H9 (cell line): Measurements from ENCODE around the gene MRAP2. TPM values are rescaled to one million over a fixed set of nuclear protein-coding genes. Genes with fewer than 3 reads are reported as not detected.

Source experiments
- DNase-seq: peaks from one replicate; pipeline ENCODE4 v3.0.0-alpha.2; 2017
- H2AFZ ChIP-seq: one replicate; pipeline ENCODE4 v1.6.1; 2013; ENCODE audit warnings: mild to moderate bottlenecking, low read length, control low read depth, moderate library complexity
- H2AK5ac ChIP-seq: 2 replicates; pipeline ENCODE4 v1.6.1; 2013; ENCODE audit warnings: low read length, control low read depth, mixed read lengths; ENCODE audit not compliant: insufficient read length
- H2BK120ac ChIP-seq: one replicate; pipeline ENCODE4 v1.6.1; 2013; ENCODE audit warnings: low read depth, mild to moderate bottlenecking, low read length, control low read depth, inconsistent platforms; ENCODE audit not compliant: poor library complexity, severe bottlenecking
- H2BK12ac ChIP-seq: 2 replicates; pipeline ENCODE4 v1.6.1; 2013; ENCODE audit warnings: low read length, control low read depth, mixed read lengths, low read depth; ENCODE audit not compliant: insufficient read length
- H2BK15ac ChIP-seq: 2 replicates; pipeline ENCODE4 v1.6.1; 2013; ENCODE audit warnings: low read depth, low read length, control low read depth
- H2BK20ac ChIP-seq: one replicate; pipeline ENCODE4 v1.6.1; 2013; ENCODE audit warnings: low read depth, mild to moderate bottlenecking, low read length, control low read depth, inconsistent platforms; ENCODE audit not compliant: poor library complexity, severe bottlenecking
- H2BK5ac ChIP-seq: 2 replicates; pipeline ENCODE4 v1.6.1; 2013; ENCODE audit warnings: low read length, control low read depth, mixed read lengths; ENCODE audit not compliant: insufficient read length
- H3K14ac ChIP-seq: 2 replicates; pipeline ENCODE4 v1.6.1; 2013; ENCODE audit warnings: low read length, control low read depth; ENCODE audit not compliant: insufficient read depth
- H3K18ac ChIP-seq: 2 replicates; pipeline ENCODE4 v1.6.1; 2013; ENCODE audit warnings: low read depth, mild to moderate bottlenecking, mixed read lengths, low read length, control low read depth; ENCODE audit not compliant: insufficient read length
- H3K23ac ChIP-seq: 2 replicates; pipeline ENCODE4 v1.6.1; 2013; ENCODE audit warnings: low read length, control low read depth, mixed read lengths, low read depth; ENCODE audit not compliant: insufficient read length
- H3K23me2 ChIP-seq: 2 replicates; pipeline ENCODE4 v1.6.1; 2013; ENCODE audit warnings: low read depth, mild to moderate bottlenecking, mixed read lengths, low read length, control low read depth; ENCODE audit not compliant: insufficient read length, poor library complexity, severe bottlenecking
- H3K27ac ChIP-seq: 2 replicates; pipeline ENCODE4 v1.5.1; 2013; ENCODE audit warnings: low read length, control low read depth, mixed read lengths, low read depth; ENCODE audit not compliant: insufficient read length
- H3K27me3 ChIP-seq: 2 replicates; pipeline ENCODE4 v1.6.1; 2013; ENCODE audit warnings: low read length, control low read depth, inconsistent platforms; ENCODE audit not compliant: insufficient read depth
- H3K4ac ChIP-seq: 2 replicates; pipeline ENCODE4 v1.6.1; 2013; ENCODE audit warnings: low read depth, mild to moderate bottlenecking, control low read depth, inconsistent platforms, low read length, moderate library complexity
- H3K4me1 ChIP-seq: 2 replicates; pipeline ENCODE4 v1.6.1; 2013; ENCODE audit warnings: low read length, control low read depth, inconsistent platforms; ENCODE audit not compliant: insufficient read depth
- H3K4me2 ChIP-seq: 2 replicates; pipeline ENCODE4 v1.6.1; 2013; ENCODE audit warnings: low read length, control low read depth, mixed read lengths; ENCODE audit not compliant: insufficient read length, insufficient read depth
- H3K56ac ChIP-seq: 2 replicates; pipeline ENCODE4 v1.6.1; 2013; ENCODE audit warnings: low read depth, mild to moderate bottlenecking, mixed read lengths, low read length, control low read depth; ENCODE audit not compliant: insufficient read length
- H3K79me1 ChIP-seq: 2 replicates; pipeline ENCODE4 v1.6.1; 2013; ENCODE audit warnings: low read depth, mild to moderate bottlenecking, moderate library complexity, low read length, control low read depth, inconsistent platforms; ENCODE audit not compliant: insufficient read depth, poor library complexity, severe bottlenecking
- H3K79me2 ChIP-seq: 2 replicates; pipeline ENCODE4 v1.6.1; 2013; ENCODE audit warnings: low read length, control low read depth, inconsistent platforms; ENCODE audit not compliant: insufficient read depth
- H3K9ac ChIP-seq: 2 replicates; pipeline ENCODE4 v1.6.1; 2013; ENCODE audit warnings: low read length, control low read depth, mixed read lengths; ENCODE audit not compliant: insufficient read length; ENCODE audit errors: extremely low read depth
- H3K9me3 ChIP-seq: one replicate; pipeline ENCODE4 v1.6.1; 2013; ENCODE audit warnings: low read depth, low read length, inconsistent platforms; ENCODE audit not compliant: control insufficient read depth
- H3T11ph ChIP-seq: one replicate; pipeline ENCODE4 v1.6.1; 2013; ENCODE audit warnings: mild to moderate bottlenecking, low read length, control low read depth, inconsistent platforms
- H4K20me1 ChIP-seq: one replicate; pipeline ENCODE4 v1.6.1; 2013; ENCODE audit not compliant: control insufficient read depth, insufficient read length, insufficient read depth
- H4K5ac ChIP-seq: 2 replicates; pipeline ENCODE4 v1.6.1; 2013; ENCODE audit warnings: low read depth, mild to moderate bottlenecking, mixed read lengths, low read length, control low read depth; ENCODE audit not compliant: insufficient read length
- H4K8ac ChIP-seq: replicated peaks from 2 replicates; pipeline ENCODE4 v1.6.1; 2013; ENCODE audit warnings: low read length, control low read depth, mixed read lengths, low read depth; ENCODE audit not compliant: insufficient read length
- H4K91ac ChIP-seq: 2 replicates; pipeline ENCODE4 v1.6.1; 2013; ENCODE audit warnings: low read depth, mild to moderate bottlenecking, moderate library complexity, mixed read lengths, low read length, control low read depth; ENCODE audit not compliant: insufficient read length
- H3K27ac Mint-ChIP-seq, 3 experiments: 2 replicates in 2 of 3; 3 replicates in 1 of 3; pipeline ENCODE4 v1.8.0; 2020 to 2021; ENCODE audit warnings: mixed read lengths in 3 of 3, mild to moderate bottlenecking in 1 of 3, moderate library complexity in 1 of 3
- H3K27me3 Mint-ChIP-seq: 2 replicates; pipeline ENCODE4 v1.8.0; 2021; ENCODE audit warnings: low read depth, mild to moderate bottlenecking, moderate library complexity, mixed read lengths
- H3K36me3 Mint-ChIP-seq, 3 experiments: 2 replicates in 2 of 3; 3 replicates in 1 of 3; pipeline ENCODE4 v1.8.0; 2020 to 2021; ENCODE audit warnings: low read depth in 3 of 3, mixed read lengths in 3 of 3; ENCODE audit not compliant: insufficient read depth in 1 of 3
- H3K4me1 Mint-ChIP-seq, 2 experiments: 2 replicates each; pipeline ENCODE4 v1.8.0; 2020; ENCODE audit warnings: mixed read lengths in 2 of 2
- H3K4me3 Mint-ChIP-seq, 2 experiments: 2 replicates in 1 of 2; 3 replicates in 1 of 2; pipeline ENCODE4 v1.8.0; 2020 to 2021; ENCODE audit warnings: mild to moderate bottlenecking in 2 of 2, mixed read lengths in 2 of 2, moderate library complexity in 1 of 2
- H3K9me3 Mint-ChIP-seq, 2 experiments: 2 replicates in 1 of 2; 3 replicates in 1 of 2; pipeline ENCODE4 v1.8.0; 2020; ENCODE audit warnings: mild to moderate bottlenecking in 2 of 2, mixed read lengths in 2 of 2, moderate library complexity in 1 of 2
- CTCF ChIP-seq: fragments of 200-600 bp; sonication (generic); conservative IDR thresholded peaks from 3 replicates; pipeline ENCODE4 v1.8.0; 2021; ENCODE audit warnings: antibody characterized with exemption, mild to moderate bottlenecking
- WGBS: extraction: QIAGEN DNeasy Blood & Tissue Kit; methylation state at CpG from one replicate; pipeline ENCODE4 v1.1.7; 2013; ENCODE audit warnings: missing lambda C conversion rate, low lambda C conversion rate, mixed read lengths; ENCODE audit not compliant: insufficient read length; ENCODE audit errors: extremely low coverage; 5-methylcytosine and 5-hydroxymethylcytosine counted together
- total RNA-seq: library from RNA; stranded (reverse); gene quantifications from 2 replicates; pipeline ENCODE4 v1.2.1, GENCODE V29; 2021

The MRAP2 gene
- total RNA-seq, 1 experiment from 2014 or later: 8.0 TPM

GRCh38 chr6:84019141-84019841 lies 14.3 kb upstream of the MRAP2 start:
- Histone ChIP-seq H2BK15ac (no peak overlapping the region), H2BK12ac (no peak overlapping the region), H4K5ac (no peak overlapping the region), H2BK120ac (no peak overlapping the region), H2AFZ (no peak overlapping the region), H3K27ac (no peak overlapping the region), H3K23ac (no peak overlapping the region), H3K4me1 (peaks cover 2% of the 10 kb centered on the region; the same call in 1 of the 2 replicates), H3K23me2 (no peaks in the 10 kb centered on the region), H3K79me1 (no peaks in the 10 kb centered on the region), H3K14ac (no peak overlapping the region), H4K91ac (no peak overlapping the region), H4K20me1 (no peaks in the 10 kb centered on the region), H3K9me3 (no peaks in the 10 kb centered on the region), H3K4me2 (no peak overlapping the region), H3K18ac (no peak overlapping the region), H3K27me3 (no peaks in the 10 kb centered on the region), H3K4ac (no peak overlapping the region), H2AK5ac (no peak overlapping the region), H3K56ac (no peak overlapping the region), H3K9ac (no peak overlapping the region), H2BK20ac (no peak overlapping the region), H3T11ph (no peak overlapping the region), H4K8ac (no peak overlapping the region), H2BK5ac (no peak overlapping the region), H3K79me2 (no peaks in the 10 kb centered on the region)
- Mint-ChIP-seq H3K27ac (no peak overlapping the region), H3K9me3 (peaks cover 0 to 4% of the 10 kb centered on the region in 2 experiments; a peak in 1 of 5 replicates), H3K4me1 (peaks cover 8 to 11% of the 10 kb centered on the region in 2 experiments), H3K27me3 (peaks cover 2% of the 10 kb centered on the region; the same call in 1 of the 2 replicates), H3K36me3 (no peaks in the 10 kb centered on the region), H3K4me3 (no peak overlapping the region)
- no peak for TF ChIP-seq CTCF
- WGBS: no CpG with 5 or more reads among the region's 28 CpGs
- DNase-seq: peak; percentile 33
